Spleen (tissue), 11 donors: ENCODE measurements around the gene MAPK11. TPM values are rescaled to one million over a fixed set of nuclear protein-coding genes. Genes with fewer than 3 reads are reported as not detected.

Source experiments
- DNase-seq: peaks from one replicate; pipeline ENCODE4 v3.0.0-alpha.2; 2020
- H3K27ac ChIP-seq, 8 donors: fragments of 200-600 bp; sonication (generic) in 7 of 8; 1 replicate in 4 of 8; 2 replicates in 4 of 8; pipeline versions ENCODE4 v1.5.0 to v1.8.0; 2016 to 2021; ENCODE audit warnings: inconsistent platforms in 4 of 8, mild to moderate bottlenecking in 4 of 8, moderate library complexity in 1 of 8
- H3K27me3 ChIP-seq, 7 donors: fragments of 200-600 bp; sonication (generic) in 6 of 7; replicated peaks in 1 of 7; 1 replicate in 4 of 7; 2 replicates in 3 of 7; pipeline versions ENCODE4 v1.5.0 to v1.8.0; 2016 to 2021; ENCODE audit warnings: inconsistent platforms in 3 of 7, mild to moderate bottlenecking in 1 of 7
- H3K36me3 ChIP-seq, 6 donors: fragments of 200-600 bp; sonication (generic) in 5 of 6; 1 replicate in 4 of 6; 2 replicates in 2 of 6; pipeline versions ENCODE4 v1.5.0 to v1.8.0; 2016 to 2021; ENCODE audit warnings: inconsistent platforms in 2 of 6
- H3K4me1 ChIP-seq, 6 donors: fragments of 200-600 bp; sonication (generic) in 5 of 6; 1 replicate in 3 of 6; 2 replicates in 3 of 6; pipeline versions ENCODE4 v1.5.0 to v1.8.0; 2016 to 2021; ENCODE audit warnings: inconsistent platforms in 3 of 6
- H3K4me3 ChIP-seq, 8 donors: fragments of 200-600 bp; sonication (generic) in 7 of 8; 1 replicate in 4 of 8; 2 replicates in 4 of 8; pipeline versions ENCODE4 v1.5.0 to v1.8.0; 2016 to 2021; ENCODE audit warnings: inconsistent platforms in 4 of 8, mild to moderate bottlenecking in 4 of 8, moderate library complexity in 2 of 8
- H3K9me3 ChIP-seq, 8 donors: fragments of 200-600 bp; sonication (generic) in 7 of 8; 1 replicate in 4 of 8; 2 replicates in 4 of 8; pipeline versions ENCODE4 v1.5.0 to v1.8.0; 2016 to 2021; ENCODE audit warnings: inconsistent platforms in 4 of 8
- POLR2A ChIP-seq, 3 donors: fragments of 450-650 bp; IDR thresholded peaks; one replicate each; pipeline ENCODE4 v1.5.1; 2017; ENCODE audit warnings: antibody characterized with exemption in 3 of 3, mild to moderate bottlenecking in 1 of 3
- POLR2AphosphoS5 ChIP-seq, 3 donors: sonication (generic); formaldehyde crosslinking; IDR thresholded peaks; one replicate each; pipeline ENCODE4 v1.5.1; 2017; ENCODE audit warnings: antibody characterized with exemption in 3 of 3
- WGBS, 5 donors: extraction: QIAGEN DNeasy Blood & Tissue Kit in 3 of 5; methylation state at CpG; one replicate each; pipeline versions ENCODE4 v1.1.5 to v1.1.7; 2013 to 2018; 5-methylcytosine and 5-hydroxymethylcytosine counted together
- intact Hi-C: fragments of 100-400 bp; cut with DNase I; formaldehyde crosslinking; loops from one replicate; pipeline ENCODE4 v1.15.0; 2023; ENCODE audit warnings: low total_unique reads
- polyA plus RNA-seq, 3 donors: library from polyadenylated mRNA; stranded (reverse); fragments of 200-250 nt; gene quantifications; one replicate each; pipeline ENCODE4 v1.2.1, GENCODE V29; 2013
- total RNA-seq, 7 donors: library from RNA; depleted of rRNA in 3 of 7; stranded (reverse); fragments of >200 nt in 3 of 7; fragmentation: NEBNext Ultra II Directional in 4 of 7; extraction: Animal tissue kit (Norgen Biotek cat#: 25700) in 4 of 7; gene quantifications; one replicate each; pipeline versions ENCODE4 v1.1.0 to v1.2.1, GENCODE V29; 2016 to 2021
- TF ChIP-seq, protein P1 (sequence below), 11 experiments: fragments of 200-600 bp in 7 of 11; fragments of 450-650 bp in 4 of 11; sonication (generic) in 4 of 11; IDR thresholded peaks in 8 of 11; conservative IDR thresholded peaks in 3 of 11; 1 replicate in 7 of 11; 2 replicates in 4 of 11; pipeline versions ENCODE4 v1.4.0 to v1.8.0; 2016 to 2021; ENCODE audit warnings: antibody characterized with exemption in 11 of 11, inconsistent platforms in 4 of 11, mild to moderate bottlenecking in 1 of 11
- donor health status: healthy with polysubstance abuse.
- donor health status: DM: no; HTN: no; CAD: no; lungs with moderate emphysema.
- donor health status: DM: no; HTN: no; CAD: no.
- donor health status: Bipolar disorder and iron deficiency.
- donor health status: healthy.
- donor health status: DM: no; HTN: no; CAD: no.
- donor health status: DM: yes; HTN: yes; CAD: no.

Gene MAPK11
- total and polyA plus RNA-seq, 10 donors = 5.2 to 25.3 (median 11.3) TPM

DNA sequence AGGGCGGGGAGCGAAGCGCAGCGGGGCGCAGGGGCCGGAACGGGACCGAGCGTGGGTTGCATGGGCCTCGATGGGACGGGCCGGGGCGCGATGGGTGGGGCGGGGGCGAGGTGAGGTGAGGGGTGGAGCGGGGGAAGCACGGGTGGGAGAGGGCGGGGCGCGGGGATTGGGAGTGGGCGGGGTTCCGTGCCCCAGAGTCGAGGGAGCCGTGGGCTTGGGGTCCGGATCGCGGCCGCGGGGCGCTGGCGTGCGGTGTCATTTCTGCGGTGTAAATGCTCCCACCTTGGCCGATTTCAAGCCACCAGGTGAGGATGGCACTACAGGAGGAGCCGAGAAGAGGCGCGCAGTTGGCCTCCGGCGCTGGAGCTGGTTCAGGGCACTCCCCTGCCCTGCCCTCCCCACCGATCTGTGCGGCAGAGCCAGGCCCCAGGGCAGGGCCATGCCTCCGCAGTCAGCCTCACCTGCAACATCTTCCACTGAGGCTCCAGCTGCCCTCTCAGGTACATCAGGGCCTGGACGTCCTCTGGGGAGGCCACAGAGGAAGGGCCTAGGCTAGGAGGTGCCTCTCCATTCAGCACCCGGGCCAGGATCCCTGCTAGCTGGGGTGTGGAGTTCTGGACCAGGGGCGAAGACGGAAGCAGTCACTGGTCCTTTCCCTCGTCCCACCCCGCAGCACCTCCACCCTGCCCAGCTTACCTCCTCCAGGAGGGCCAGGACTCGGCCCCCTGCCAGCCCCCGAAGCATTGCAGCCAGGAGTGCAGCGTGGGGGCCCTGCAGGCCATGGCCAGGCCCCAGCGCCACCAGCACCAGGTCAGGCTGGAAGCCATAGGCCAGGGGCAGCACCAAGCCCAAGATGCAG is 24.7 kb downstream of the MAPK11 start:
- intact Hi-C loops = loop anchor here (10.0 kb wide), 1 partner anchor 249 kb away; no protein-coding TSS in a partner anchor
- peak; percentile 84 for DNase-seq
- H3K4me3 ChIP-seq = peak overlapping the region; percentile 79 to 96 (median 91)
- peak overlapping the region; percentile 82 to 98 (median 94) for H3K27ac ChIP-seq
- H3K9me3 ChIP-seq = no peaks in the 10 kb centered on the region
- peaks cover 0 to 46% (median 16%) of the 10 kb centered on the region in 6 donors for H3K36me3 ChIP-seq
- TF ChIP-seq, protein P1, sequence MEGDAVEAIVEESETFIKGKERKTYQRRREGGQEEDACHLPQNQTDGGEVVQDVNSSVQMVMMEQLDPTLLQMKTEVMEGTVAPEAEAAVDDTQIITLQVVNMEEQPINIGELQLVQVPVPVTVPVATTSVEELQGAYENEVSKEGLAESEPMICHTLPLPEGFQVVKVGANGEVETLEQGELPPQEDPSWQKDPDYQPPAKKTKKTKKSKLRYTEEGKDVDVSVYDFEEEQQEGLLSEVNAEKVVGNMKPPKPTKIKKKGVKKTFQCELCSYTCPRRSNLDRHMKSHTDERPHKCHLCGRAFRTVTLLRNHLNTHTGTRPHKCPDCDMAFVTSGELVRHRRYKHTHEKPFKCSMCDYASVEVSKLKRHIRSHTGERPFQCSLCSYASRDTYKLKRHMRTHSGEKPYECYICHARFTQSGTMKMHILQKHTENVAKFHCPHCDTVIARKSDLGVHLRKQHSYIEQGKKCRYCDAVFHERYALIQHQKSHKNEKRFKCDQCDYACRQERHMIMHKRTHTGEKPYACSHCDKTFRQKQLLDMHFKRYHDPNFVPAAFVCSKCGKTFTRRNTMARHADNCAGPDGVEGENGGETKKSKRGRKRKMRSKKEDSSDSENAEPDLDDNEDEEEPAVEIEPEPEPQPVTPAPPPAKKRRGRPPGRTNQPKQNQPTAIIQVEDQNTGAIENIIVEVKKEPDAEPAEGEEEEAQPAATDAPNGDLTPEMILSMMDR (IDR thresholded peaks at IDR 0.05 in 8 of 11, conservative IDR thresholded peaks at IDR 0.05 in 3 of 11) = no peak
- TF ChIP-seq POLR2AphosphoS5 (IDR thresholded peaks at IDR 0.05) = no peak
- peak in 1 of 3 donors; percentile 0 for TF ChIP-seq POLR2A (IDR thresholded peaks at IDR 0.05)
- H3K27me3 ChIP-seq = no peaks in the 10 kb centered on the region
- H3K4me1 ChIP-seq = peaks cover 56 to 94% (median 87%) of the 10 kb centered on the region in 6 donors
- WGBS, 5 donors = 13 to 55% (median 19%) methylated on average over 7 to 53 of the region's 53 CpGs

GRCh38 chr22:50244420-50245213 is 25.6 kb downstream of the MAPK11 start, which contains the start of gene TUBGCP6:
TSS of gene TUBGCP6 (minus strand) at chr22:50245023. CDS start at chr22:50244459, 564 bp downstream.
- peak within 1 kb of the TSS; percentile 82 to 98 (median 94) for H3K27ac ChIP-seq
- H3K4me3 ChIP-seq = peak within 1 kb of the TSS; percentile 79 to 96 (median 91)
- peaks cover 48 to 94% (median 81%) of the 10 kb centered on the region in 6 donors for H3K4me1 ChIP-seq
- DNase-seq = peak; percentile 99
- no peaks in the 10 kb centered on the region for H3K27me3 ChIP-seq
- no peaks in the 10 kb centered on the region for H3K9me3 ChIP-seq
- TF ChIP-seq, protein P1 (IDR thresholded peaks at IDR 0.05 in 8 of 11, conservative IDR thresholded peaks at IDR 0.05 in 3 of 11) = peak in 10 of 11 experiments; percentile 16 to 62 (median 34)
- peak; percentile 28 to 73 (median 28) for TF ChIP-seq POLR2A (IDR thresholded peaks at IDR 0.05)
- TF ChIP-seq POLR2AphosphoS5 (IDR thresholded peaks at IDR 0.05) = peak; percentile 98 to 99 (median 98)
- 0 to 1% (median 0%) methylated on average over 30 to 76 of the region's 76 CpGs for WGBS, 5 donors
- H3K36me3 ChIP-seq = peaks cover 0 to 52% (median 20%) of the 10 kb centered on the region in 6 donors
- intact Hi-C loops = loop anchor here (10.0 kb wide), 1 partner anchor 250 kb away; no protein-coding TSS in a partner anchor

- Histone ChIP-seq H3K4me3 (peak overlapping the region; percentile 79 to 96 (median 91)), H3K36me3 (peaks cover 0 to 52% (median 23%) of the 10 kb centered on the region in 6 donors), H3K27ac (peak overlapping the region; percentile 82 to 98 (median 94)), H3K4me1 (peaks cover 44 to 92% (median 73%) of the 10 kb centered on the region in 6 donors), H3K9me3 (no peaks in the 10 kb centered on the region), H3K27me3 (no peaks in the 10 kb centered on the region)
- 13 to 22% (median 19%) methylated on average over 22 to 27 of the region's 27 CpGs for WGBS, 5 donors
- TF ChIP-seq POLR2A (IDR thresholded peaks at IDR 0.05) (no peak), POLR2AphosphoS5 (IDR thresholded peaks at IDR 0.05) (no peak)
- TF ChIP-seq, protein P1 (IDR thresholded peaks at IDR 0.05 in 8 of 11, conservative IDR thresholded peaks at IDR 0.05 in 3 of 11) = no peak
- DNase-seq = no peak
- intact Hi-C loops = loop anchor here (10.0 kb wide), 1 partner anchor 251 kb away; no protein-coding TSS in a partner anchor
Measured at GRCh38 chr22:50243685-50244419, 26.3 kb downstream of the MAPK11 start.
